ENCODE measurements around the gene GAREM1.
"Not testable (repeated sequence)": the region's sequence is repeated elsewhere in the genome, so short reads cannot be mapped to it uniquely, and the experiment has no call there.

Gene GAREM1

DNA sequence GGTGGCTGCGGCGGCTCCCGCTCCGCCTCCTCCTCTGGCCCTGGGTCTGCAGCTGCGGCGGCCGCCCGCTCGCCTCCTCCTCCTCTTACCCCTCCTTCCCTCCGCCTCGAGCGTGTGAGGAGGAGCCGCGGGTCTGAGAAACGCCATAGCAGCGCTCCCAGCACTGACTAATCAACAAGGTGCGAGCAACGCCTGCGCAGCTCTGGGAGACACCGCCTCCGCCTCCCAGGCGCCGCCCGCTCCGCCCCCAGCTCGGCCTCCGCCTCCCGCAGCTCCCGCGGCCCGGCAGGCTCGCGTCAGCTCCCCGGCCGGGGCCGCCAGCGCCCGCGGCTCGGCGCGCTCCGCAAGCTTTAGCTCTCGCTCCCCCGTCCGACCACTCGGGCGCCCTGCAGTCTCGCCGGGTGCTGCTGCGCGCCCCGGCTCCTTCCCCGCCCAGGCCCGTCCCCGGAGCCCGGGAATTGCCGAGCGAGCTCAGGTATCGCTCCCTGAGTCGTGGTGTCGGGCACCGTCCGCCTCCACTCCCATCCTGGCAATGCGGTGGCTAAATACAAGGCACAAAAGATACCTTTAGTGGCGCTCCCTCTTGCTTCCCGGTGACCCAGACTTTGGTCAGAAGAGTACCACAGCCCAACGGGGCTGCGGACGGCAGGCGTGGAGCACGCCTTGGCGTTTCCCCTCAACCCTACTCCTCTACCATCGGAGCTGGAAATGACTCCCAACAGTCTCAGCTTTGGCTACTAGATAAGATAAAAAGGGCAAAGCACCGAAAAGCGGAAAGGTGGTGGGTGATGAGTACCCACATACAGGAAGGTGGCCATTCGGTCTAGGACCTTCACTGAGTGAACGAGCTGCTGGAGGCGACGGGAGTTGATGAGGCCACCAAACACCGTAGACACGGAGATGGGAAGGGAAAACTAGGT, at the start of gene GAREM1:
GAREM1 (minus strand) TSS at position 169 of the 920 bp plus-strand sequence. CDS start 454 bp downstream, outside the sequence.
- peak; percentile 88 for DNase-seq

DNA sequence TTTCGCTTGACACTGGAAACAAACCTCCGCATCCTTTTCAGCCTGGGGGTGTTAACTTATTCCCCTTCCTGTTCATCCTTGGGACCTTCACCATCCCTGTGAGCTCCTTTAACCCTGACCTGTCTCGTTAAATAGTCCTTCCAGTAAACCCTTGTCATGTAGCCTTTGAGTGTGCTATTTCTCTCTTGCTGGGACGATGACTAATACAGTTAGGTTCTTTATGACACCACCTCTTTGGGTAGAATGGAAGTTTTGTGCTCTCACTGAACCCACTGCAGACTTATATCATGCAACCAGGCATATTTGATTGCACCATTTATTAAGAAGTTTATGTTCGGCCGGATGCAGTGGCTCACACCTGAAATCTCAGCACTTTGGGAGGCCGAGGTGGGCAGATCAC, 40.5 kb upstream of the GAREM1 start:
- DNase-seq: no peak

DNA sequence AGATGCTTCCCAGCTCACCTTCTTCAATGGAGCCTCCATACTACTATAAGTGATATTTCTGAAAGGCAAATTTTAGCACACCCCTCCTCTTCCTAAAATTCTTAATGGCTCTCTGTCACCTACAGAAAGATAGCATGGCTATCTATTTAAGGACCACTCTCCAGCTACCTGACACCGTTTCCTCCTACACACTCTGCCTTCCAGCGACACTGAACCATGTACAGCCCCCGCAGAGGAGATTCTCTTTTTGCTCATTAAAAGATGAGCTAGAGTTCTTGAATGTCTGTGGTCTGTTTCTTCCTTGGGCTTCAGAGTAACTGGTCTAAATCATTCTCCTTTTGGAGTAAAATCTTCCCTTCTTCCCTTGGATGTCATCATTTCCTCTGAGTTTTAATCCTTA, 38.4 kb upstream of the GAREM1 start:
- no peak for DNase-seq

DNA sequence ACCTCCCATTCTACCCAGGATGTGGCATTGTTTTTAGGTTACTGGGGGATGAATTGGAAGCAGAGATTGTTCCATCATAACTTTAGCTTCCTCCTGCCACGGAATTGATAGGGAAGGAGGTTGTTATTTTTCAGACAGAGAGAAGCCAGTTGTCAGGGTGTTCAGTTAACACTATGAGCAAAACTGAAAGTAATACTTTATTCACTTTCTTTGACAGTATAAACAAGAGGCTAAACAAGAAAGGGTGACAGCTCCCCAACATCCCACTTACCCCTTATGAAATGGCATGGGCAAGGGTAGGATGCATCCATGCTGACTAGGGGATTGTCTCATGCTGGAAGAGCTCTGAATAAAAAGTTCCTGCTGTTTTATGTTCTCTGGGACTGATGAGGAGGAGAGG, 36.4 kb upstream of the GAREM1 start:
- DNase-seq: no peak

DNA sequence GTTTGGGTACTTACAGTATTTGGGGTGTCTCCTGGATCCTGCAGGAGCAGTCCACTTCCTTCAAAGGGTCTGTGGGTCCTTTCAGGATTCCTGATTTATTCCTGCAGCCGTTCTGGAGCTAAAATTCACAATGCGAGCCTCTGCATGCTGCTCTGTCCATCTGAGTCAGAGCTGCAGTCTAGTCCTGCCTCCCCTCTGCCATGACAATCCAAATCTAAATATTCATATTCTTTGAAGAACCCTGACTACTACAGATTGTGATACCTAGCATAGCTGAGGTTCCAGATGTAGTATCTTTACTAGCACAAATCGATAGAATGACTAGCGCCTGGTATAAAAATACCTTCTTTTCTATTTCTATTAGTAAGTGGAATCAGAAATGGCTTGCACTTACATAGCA, 31.3 kb upstream of the GAREM1 start:
- no peak for DNase-seq

DNA sequence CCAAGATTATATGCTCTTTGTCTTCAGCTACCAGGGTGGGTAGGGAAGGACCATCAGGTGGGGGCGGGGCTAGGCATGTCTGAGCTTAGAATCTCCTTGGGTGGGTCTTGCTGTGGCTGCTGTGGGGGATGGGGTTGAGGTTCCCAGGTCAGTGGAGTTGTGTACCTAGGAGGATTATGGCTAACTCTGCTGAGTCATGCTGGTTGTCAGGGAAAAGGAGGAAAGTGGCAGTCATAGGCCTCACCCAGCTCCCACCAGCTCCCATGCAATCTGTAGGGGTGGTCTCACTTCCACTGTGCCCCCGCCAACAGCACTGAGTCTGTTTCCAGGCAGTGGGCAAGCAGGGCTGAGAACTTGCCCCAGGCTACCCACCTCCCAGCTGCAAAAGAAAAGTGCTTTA, 30.6 kb upstream of the GAREM1 start:
- DNase-seq: not testable (repeated sequence)

DNA sequence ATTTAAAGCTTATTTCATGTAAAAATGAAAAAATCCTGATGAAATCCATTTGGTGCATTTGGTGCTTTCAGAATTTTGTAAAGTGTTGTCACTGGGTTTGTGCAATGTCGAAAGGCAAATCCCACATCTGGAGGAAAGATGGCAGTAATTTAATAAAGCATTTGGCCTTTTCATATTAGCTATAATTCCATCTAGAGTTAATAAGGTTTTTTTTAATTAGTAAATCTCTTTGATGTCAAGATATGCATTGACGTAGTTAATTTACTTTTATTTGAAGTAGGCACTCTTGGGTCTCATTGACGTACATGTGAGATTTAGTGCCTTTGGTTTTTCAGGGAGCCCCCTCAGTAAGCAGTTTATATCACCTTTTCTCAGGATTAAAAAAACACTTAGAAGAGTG, 12.3 kb upstream of the GAREM1 start:
- DNase-seq: no peak

DNA sequence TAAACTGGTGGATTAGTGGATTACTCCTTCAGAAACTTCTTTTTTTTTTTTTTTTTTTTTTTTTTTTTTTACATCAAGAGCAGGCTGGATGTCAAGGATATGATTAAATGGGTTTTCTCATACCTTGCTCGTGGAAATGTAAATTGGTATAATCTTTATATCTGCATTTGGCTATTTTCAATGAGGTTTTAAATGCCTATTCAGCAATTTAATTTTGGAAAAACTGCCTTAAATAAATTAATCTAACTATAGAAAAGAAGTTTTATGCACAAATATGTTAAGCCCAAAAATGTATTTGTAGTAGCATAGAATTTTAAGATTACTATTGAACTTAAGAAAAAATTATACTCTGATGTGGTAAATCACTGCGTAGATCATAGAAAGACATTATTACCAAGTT, 11.4 kb upstream of the GAREM1 start:
- DNase-seq: no peak

DNA sequence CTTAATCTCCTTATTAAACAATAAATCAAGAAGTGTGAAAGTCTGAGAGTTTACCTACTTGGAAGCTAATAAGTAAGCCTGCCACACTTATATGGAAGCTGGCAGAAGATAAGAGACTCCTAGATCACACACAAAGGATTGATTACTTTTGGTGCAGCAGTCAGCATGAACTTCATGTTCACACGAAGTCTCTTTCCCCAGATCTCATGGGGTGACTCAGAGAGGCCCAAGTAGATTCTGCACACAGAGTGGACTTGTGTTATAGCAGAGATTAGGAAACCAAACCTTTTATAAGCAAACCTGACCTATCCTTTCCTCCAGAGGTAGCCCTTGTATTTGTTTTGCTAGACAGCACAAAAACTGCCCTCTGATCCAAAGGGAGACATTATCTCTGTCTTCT, 9.9 kb upstream of the GAREM1 start:
- no peak for DNase-seq

DNA sequence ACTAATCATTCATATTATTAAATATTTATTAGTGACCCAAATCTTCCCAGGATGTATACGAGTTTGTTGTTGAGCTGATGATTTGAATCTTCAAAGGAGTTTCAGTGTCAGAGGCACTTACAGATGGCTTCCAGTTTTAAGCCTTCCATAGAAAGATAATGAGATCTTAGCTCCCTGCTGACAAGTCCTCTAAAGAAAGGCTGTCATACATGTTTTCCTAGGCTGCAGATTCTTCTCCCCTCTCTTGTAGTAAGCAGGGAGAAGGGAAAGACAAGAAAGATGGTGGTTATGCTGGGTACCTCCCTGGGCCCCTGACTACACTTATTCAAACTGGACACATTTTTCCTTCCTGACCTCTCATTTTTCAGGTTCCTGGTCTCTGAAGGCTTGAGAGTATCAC, 8.1 kb upstream of the GAREM1 start:
- DNase-seq: no peak

DNA sequence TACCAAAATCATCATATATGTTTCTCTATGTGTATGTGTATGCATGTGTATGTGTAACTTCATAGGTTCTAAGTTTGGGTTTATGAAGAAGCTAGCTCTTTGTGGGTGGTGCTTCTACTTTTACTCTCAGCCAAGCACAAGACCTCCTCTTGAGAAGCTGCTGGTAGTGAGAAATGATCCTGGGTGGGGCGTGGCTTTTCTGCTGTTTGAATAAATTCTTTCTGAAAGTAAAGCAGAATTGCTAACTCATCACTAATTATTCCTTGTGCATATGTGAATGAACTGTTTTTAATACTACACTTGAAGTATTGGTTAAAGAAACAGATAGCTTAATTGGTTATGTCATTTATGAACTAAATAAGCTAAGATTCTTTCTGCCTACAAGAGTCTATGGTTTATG, 7.6 kb upstream of the GAREM1 start:
- DNase-seq: no peak

DNA sequence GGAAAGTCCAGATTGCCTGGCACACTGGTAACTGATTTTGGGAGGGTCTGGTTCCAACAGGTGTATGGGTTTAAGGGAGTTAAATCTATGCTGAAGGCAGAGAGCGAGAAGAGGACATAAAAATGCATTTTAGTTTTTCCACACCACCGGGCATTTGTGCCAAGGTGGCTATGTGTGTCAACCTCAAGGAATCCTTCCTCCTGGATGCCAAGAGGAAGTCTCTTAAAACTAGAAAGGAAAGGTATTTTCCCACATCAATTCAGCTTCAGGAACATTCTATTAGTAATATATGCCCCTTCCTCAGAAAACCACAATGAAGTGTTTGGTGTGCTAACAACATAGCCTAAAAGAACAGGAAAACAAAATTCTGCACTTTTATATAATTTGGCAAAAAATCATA, 5.4 kb upstream of the GAREM1 start:
- no peak for DNase-seq

DNA sequence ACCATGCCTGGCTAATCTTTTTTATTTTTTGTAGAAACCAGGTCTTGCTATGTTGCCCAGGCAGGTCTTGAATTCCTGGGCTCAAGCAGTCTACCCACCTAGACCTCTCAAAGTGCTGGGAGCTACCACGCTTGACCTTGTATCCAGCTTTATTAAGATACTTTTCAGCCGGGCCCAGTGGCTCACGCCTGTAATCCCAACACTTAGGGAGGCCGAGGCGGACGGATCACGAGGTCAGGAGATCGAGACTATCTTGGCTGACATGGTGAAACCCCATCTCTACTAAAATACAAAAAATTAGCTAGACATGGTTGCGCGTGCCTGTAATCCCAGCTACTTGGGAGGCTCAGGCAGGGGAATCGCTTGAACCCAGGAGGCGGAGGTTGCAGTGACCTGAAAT, 4.4 kb upstream of the GAREM1 start:
- DNase-seq: not testable (repeated sequence)

DNA sequence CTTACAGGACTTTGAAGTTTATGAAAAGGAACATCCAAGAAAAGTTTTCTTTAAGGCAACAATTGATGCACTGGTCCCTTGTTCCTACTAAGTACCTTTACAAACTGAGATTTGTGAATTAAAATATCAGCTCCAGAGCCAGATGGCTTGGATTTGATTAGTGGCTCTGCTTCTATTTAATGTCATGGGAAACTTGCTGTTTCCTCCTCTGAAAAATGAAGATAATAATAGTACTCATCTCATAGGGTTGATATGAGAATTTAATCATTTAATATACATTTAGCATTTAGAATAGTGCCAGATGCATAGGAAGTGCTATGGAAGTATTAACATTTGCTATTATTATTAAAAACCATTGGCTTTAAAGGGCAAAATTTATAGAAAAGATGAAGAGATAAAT, 2.6 kb upstream of the GAREM1 start:
- DNase-seq: no peak

DNA sequence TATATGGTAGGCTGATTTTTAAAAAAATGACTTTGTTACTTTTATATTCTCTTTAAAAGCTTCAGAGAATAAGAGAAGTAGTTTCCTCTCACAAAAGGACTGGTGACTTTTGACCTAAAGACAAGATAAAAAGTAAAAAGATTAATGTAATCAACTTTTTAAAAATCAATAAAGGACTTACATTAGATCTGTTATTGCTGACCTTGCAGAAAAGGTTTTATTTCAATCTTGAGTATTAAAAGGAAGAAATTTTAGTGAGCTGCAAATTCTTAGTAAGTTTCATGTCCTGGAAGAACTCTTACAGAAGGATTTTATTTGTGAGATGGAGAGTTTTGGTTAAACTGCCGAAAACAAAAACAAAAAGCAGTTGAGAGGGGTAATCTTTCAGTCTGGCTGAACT, 2.2 kb upstream of the GAREM1 start:
- no peak for DNase-seq

DNA sequence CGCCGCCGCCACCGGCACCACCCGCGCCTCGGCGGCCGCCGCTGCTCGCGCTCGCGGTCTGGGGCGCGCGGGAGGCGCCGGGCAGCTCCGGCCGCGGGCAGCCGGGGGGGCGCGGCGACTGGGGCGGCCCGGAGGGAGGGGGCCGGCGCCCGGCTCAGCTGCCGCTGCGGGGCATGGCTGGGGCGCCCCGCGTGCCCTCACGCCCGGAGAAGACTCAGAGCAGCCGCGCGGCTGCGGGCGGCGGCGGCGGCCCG, 295 bp downstream of the GAREM1 start:
- no peak for DNase-seq

DNA sequence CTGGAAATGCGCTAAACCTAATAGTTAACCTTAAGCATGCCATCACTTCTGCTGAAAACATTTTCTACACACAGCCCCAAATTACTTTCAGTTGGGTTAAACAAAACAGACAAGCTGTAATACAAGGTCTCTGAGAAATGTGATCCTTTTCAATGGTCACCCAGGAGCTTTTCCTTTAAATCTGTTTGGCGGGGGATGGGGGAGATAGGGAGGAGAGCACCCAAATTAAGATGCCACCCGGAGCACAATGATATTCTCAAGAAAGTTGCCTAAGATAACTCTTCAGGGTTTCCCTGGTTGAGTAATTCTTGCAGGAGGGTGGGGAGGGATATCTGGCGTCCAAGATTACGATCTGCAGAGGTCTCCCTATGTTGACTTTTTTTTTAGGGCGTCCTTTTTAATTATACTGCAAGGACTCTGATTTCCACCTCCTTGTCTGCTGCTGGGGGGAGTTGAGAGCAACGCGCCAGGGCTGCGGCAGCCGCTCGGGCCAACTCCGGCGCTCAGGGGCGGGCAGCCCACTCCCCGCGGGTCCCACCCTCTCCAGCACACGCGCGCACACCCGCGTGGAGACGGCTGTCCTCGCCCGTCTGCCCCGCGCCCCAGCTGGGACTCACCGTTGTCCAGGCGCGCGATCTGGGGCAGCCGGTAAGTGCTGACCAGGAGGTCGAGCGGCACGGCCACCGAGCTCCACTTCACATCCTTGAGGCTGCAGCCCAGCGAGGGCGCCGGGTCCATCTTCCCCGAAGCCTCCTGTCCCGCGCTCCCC, 807 bp downstream of the GAREM1 start:
- no peak for DNase-seq

DNA sequence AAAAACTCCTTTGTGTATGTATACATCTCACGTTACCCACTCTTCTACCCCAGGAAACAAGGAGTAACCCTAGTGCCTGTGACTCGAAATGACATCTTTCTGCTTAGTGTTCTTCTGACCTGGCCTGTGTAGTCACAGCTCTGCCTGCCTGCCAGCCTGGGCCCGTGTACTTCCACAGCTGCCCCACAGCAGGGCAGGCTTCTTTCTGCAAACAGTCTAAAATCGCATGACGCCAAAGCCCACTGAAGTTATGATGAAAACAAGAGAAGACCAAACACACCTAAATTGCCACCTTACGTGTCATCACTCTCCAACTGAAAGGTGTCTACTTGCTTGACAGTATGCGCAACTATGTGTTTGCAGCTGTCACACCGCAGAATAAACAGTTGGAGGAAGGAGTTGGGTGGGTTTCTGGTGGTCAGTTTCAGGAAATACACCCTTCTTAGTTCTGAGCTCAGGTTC, 1.5 kb downstream of the GAREM1 start:
- DNase-seq: no peak

DNA sequence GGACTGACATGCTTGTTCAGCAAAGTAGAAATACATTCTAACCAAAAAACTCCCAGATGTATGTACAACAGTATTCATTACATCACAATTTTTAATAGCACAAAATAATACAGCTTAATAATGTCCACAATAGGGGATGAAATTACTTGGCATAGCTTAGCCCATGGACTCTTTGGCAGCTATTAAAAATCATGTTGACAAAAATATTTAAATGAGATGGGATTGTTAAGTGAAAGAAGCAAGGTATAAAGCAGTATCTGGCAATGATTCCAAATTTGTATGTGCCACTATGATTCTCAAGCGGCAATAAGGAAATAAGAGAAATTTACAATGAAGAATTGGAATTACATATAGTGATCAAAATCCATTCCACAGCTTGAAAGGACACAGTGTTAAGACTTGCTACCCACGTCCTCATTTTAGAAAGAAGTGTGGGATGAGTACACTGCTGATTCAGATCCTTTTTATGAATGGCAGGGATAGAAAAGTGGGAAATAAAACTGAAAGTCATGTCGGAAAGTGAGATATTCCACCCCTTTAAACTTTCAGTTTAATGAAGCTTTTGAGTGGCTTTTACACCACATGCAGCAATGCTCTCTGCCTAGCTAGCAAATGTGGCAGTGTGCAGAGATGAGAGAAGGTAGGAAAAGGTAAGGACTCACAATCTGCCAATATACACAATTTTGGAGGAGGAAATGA, 2.4 kb downstream of the GAREM1 start:
- no peak for DNase-seq

DNA sequence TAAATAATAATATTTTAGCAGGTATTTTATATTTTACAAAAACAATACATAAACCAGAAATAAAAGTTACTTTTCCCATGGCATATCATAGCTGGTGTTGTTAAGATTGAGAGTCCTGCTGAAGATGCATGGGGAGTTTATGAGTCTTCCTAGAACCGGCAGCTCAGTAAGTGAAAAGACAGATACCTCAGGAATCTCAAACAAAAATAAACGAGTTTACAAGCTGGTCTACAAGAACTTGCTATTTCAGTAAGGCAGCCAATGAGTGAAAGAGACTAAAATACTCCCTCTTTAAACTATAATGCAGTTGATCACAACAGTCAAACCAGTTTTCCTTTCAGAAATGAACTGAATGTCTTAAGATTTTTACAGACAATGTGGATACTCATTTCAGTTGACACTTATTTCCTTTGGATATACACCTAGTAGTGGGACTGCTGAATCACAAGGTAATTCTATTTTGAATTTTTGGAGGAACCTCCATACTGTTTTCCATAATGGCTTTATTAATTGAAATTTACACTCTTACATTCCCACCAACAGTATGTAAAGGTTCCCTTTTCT, 8.9 kb downstream of the GAREM1 start:
- no peak for DNase-seq

DNA sequence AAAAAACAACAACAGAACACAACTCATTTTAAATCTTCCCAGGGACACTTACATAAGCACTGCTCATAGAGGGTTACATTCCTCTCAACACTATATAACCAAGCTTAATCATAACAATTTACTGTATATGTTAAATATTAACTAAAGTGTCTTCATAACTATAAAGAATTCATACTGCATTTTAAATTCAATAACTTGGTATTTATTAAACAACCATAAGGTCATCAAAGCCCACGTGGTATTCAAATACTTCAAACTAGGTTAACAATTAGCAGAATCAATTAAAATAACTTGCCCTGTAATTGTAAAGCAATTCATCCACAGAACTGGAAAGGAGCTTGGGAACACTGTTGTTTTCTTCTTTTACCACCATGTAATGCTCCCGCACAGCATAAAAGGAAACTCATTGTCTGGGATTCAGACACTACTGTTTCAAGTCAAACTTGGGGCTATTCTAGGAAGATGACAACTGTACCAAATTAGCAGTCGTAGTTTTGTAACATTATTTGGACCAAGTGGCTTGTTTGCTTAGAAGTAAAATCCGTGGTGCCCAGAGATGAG, 10.4 kb downstream of the GAREM1 start:
- no peak for DNase-seq

DNA sequence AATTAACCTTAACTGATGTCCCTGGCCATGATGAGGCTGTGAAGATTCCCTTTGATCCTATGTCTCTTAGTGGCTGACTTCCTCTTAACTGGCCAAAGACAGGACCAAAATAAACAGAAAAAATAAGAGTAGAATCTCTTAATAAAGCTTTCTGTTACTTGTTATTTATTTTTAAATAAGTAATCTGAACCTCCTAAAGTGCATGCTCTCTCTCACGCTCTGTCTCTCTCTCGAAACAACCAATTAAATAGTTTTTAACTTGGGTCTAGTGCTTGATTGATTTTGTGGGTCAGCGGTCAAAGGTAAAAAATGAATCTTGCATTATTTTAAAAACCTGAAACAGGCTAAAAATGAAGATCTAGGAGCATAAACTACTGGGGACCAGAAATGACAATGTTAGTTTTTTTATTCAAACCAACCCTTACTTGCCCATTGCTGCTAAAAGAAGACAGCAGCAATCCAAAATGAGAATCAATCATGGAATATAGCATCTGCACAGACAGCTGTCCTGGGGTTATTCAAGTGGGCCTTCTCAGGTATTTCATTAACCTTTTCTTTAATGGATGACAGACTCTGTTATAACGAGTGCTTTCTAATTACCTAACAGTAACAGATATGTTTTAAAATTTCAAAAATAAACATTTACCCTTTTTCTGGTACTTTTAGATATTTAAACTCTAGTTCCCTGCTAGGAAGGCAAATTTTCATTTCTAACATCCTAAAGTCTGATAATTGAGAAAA, 11.2 kb downstream of the GAREM1 start:
- DNase-seq: no peak
